ENCODE data around the gene OSBPL6.
A peak's percentile ranks its signal among the peaks of the same experiment; 100 is the strongest.

OSBPL6 gene

GRCh38 chr2:178295906-178296305, 101.6 kb downstream of the OSBPL6 start:
- Histone ChIP-seq H3K4me3 (no peak overlapping the region), H3K9me3 (replicated peaks in 1 of 11) (no peaks in the 10 kb centered on the region), H3K27ac (no peak overlapping the region), H3K9ac (no peak overlapping the region), H3K4me1 (no peaks in the 10 kb centered on the region), H3K27me3 (no peaks in the 10 kb centered on the region), H3K36me3 (no peaks in the 10 kb centered on the region), H4K20me1 (no peaks in the 10 kb centered on the region), H3K4me2 (no peak overlapping the region)
- TF ChIP-seq Cebpa-rat (IDR thresholded peaks at IDR 0.05): no peak

- TF ChIP-seq Cebpa-rat (IDR thresholded peaks at IDR 0.05): no peak
These were observed 102.2 kb downstream of the OSBPL6 start for GRCh38 chr2:178296394-178297090.

GRCh38 chr2:178297091-178297411, 102.7 kb downstream of the OSBPL6 start:
- no peak for TF ChIP-seq Cebpa-rat (IDR thresholded peaks at IDR 0.05)
- no peaks in the 10 kb centered on the region for H3K36me3 ChIP-seq
- no peaks in the 10 kb centered on the region for H3K9me3 ChIP-seq (replicated peaks in 1 of 11)
- H3K27ac ChIP-seq: no peak overlapping the region
- H3K9ac ChIP-seq: no peak overlapping the region
- H3K4me3 ChIP-seq: no peak overlapping the region
- no peaks in the 10 kb centered on the region for H4K20me1 ChIP-seq
- H3K27me3 ChIP-seq: no peaks in the 10 kb centered on the region
- H3K4me1 ChIP-seq: no peaks in the 10 kb centered on the region
- no peak overlapping the region for H3K4me2 ChIP-seq

More at GRCh38 chr2:178296394-178297090, 102.2 kb downstream of the OSBPL6 start:
- Histone ChIP-seq H3K4me2 (no peak overlapping the region), H4K20me1 (no peaks in the 10 kb centered on the region), H3K36me3 (no peaks in the 10 kb centered on the region), H3K4me3 (no peak overlapping the region), H3K9ac (no peak overlapping the region), H3K9me3 (replicated peaks in 1 of 11) (no peaks in the 10 kb centered on the region), H3K27me3 (no peaks in the 10 kb centered on the region), H3K27ac (no peak overlapping the region), H3K4me1 (no peaks in the 10 kb centered on the region)

- no peak overlapping the region for H3K27ac ChIP-seq
- peaks cover 0 to 3% (median 0%) of the 10 kb centered on the region in 10 experiments; a peak in 2 of 20 replicates for H3K4me1 ChIP-seq
- H3K4me3 ChIP-seq: no peak overlapping the region
- H4K20me1 ChIP-seq: no peaks in the 10 kb centered on the region
- TF ChIP-seq Cebpa-rat (IDR thresholded peaks at IDR 0.05): no peak
- no peaks in the 10 kb centered on the region for H3K36me3 ChIP-seq
- H3K27me3 ChIP-seq: no peaks in the 10 kb centered on the region
- no peak overlapping the region for H3K4me2 ChIP-seq
- no peak overlapping the region for H3K9ac ChIP-seq
- no peaks in the 10 kb centered on the region for H3K9me3 ChIP-seq (replicated peaks in 1 of 11)
These were observed 104.5 kb downstream of the OSBPL6 start for GRCh38 chr2:178298785-178299212.

- H3K9ac ChIP-seq: no peak overlapping the region
- no peaks in the 10 kb centered on the region for H4K20me1 ChIP-seq
- no peak overlapping the region for H3K4me2 ChIP-seq
- no peak for TF ChIP-seq Cebpa-rat (IDR thresholded peaks at IDR 0.05)
- no peaks in the 10 kb centered on the region for H3K9me3 ChIP-seq (replicated peaks in 1 of 11)
- H3K36me3 ChIP-seq: no peaks in the 10 kb centered on the region
- H3K4me1 ChIP-seq: peaks cover 0 to 11% (median 5%) of the 10 kb centered on the region in 10 experiments; a peak in 7 of 20 replicates
- H3K27ac ChIP-seq: no peak overlapping the region
- no peak overlapping the region for H3K4me3 ChIP-seq
- H3K27me3 ChIP-seq: no peaks in the 10 kb centered on the region
These were observed 107.4 kb downstream of the OSBPL6 start for GRCh38 chr2:178301649-178302238.

GRCh38 chr2:178304333-178304732, 110.0 kb downstream of the OSBPL6 start:
- no peaks in the 10 kb centered on the region for H3K9me3 ChIP-seq (replicated peaks in 1 of 11)
- TF ChIP-seq Cebpa-rat (IDR thresholded peaks at IDR 0.05): no peak
- no peak overlapping the region for H3K9ac ChIP-seq
- H3K4me1 ChIP-seq: peaks cover 0 to 11% (median 5%) of the 10 kb centered on the region in 10 experiments; a peak in 8 of 20 replicates
- no peaks in the 10 kb centered on the region for H3K36me3 ChIP-seq
- no peaks in the 10 kb centered on the region for H4K20me1 ChIP-seq
- H3K4me3 ChIP-seq: no peak overlapping the region
- peak overlapping the region in 2 of 11 experiments; percentile 0 to 35; a peak in 1 of 22 replicates for H3K27ac ChIP-seq
- H3K4me2 ChIP-seq: peak overlapping the region in 6 of 11 experiments; percentile 2 to 36 (median 12); a peak in 6 of 22 replicates
- no peaks in the 10 kb centered on the region for H3K27me3 ChIP-seq

- peaks cover 0 to 11% (median 5%) of the 10 kb centered on the region in 10 experiments; a peak in 8 of 20 replicates for H3K4me1 ChIP-seq
- TF ChIP-seq Cebpa-rat (IDR thresholded peaks at IDR 0.05): no peak
- no peak overlapping the region for H3K4me2 ChIP-seq
- H3K27me3 ChIP-seq: no peaks in the 10 kb centered on the region
- H3K9ac ChIP-seq: no peak overlapping the region
- no peaks in the 10 kb centered on the region for H3K9me3 ChIP-seq (replicated peaks in 1 of 11)
- no peaks in the 10 kb centered on the region for H4K20me1 ChIP-seq
- H3K27ac ChIP-seq: no peak overlapping the region
- no peak overlapping the region for H3K4me3 ChIP-seq
- H3K36me3 ChIP-seq: no peaks in the 10 kb centered on the region
These were observed 112.2 kb downstream of the OSBPL6 start for GRCh38 chr2:178306352-178307073.

- TF ChIP-seq Cebpa-rat (IDR thresholded peaks at IDR 0.05): no peak
- peaks cover 0 to 11% (median 5%) of the 10 kb centered on the region in 10 experiments; a peak in 8 of 20 replicates for H3K4me1 ChIP-seq
- H3K4me2 ChIP-seq: no peak overlapping the region
These were observed 113.3 kb downstream of the OSBPL6 start for GRCh38 chr2:178307650-178308049.

GRCh38 chr2:178309541-178309940, 115.2 kb downstream of the OSBPL6 start:
- TF ChIP-seq Cebpa-rat (IDR thresholded peaks at IDR 0.05): no peak

More at GRCh38 chr2:178307650-178308049, 113.3 kb downstream of the OSBPL6 start:
- Histone ChIP-seq H3K9ac (no peak overlapping the region), H3K27me3 (no peaks in the 10 kb centered on the region), H3K9me3 (replicated peaks in 1 of 11) (no peaks in the 10 kb centered on the region), H4K20me1 (no peaks in the 10 kb centered on the region), H3K27ac (no peak overlapping the region), H3K36me3 (no peaks in the 10 kb centered on the region), H3K4me3 (no peak overlapping the region)

More at GRCh38 chr2:178309541-178309940, 115.2 kb downstream of the OSBPL6 start:
- Histone ChIP-seq H4K20me1 (no peaks in the 10 kb centered on the region), H3K4me3 (no peak overlapping the region), H3K27me3 (no peaks in the 10 kb centered on the region), H3K4me2 (no peak overlapping the region), H3K27ac (no peak overlapping the region), H3K4me1 (peaks cover 0 to 1% (median 0%) of the 10 kb centered on the region in 10 experiments; a peak in 7 of 20 replicates), H3K36me3 (no peaks in the 10 kb centered on the region), H3K9me3 (replicated peaks in 1 of 11) (no peaks in the 10 kb centered on the region), H3K9ac (no peak overlapping the region)

Data from BLaER1 treated with 17β-estradiol and CSF1 and Interleukin-3, amounts not matched to agents 10 nM and 100 nM (cell line).